SU-DHL-6 (cell line): ENCODE data around the gene VEZT.

Experiments
- CTCF ChIP-seq: fragments of 200-600 bp; sonication (generic); IDR thresholded peaks from one replicate; pipeline ENCODE4 v1.5.1; 2017; ENCODE audit warnings: antibody characterized with exemption, mild to moderate bottlenecking, low read length, moderate library complexity; ENCODE audit not compliant: insufficient read depth, poor library complexity, severe bottlenecking
- EZH2phosphoT487 ChIP-seq: fragments of 200-600 bp; sonication (generic), shearing (Covaris generic); conservative IDR thresholded peaks from 2 replicates; pipeline ENCODE4 v1.6.1; 2018; ENCODE audit warnings: mild to moderate bottlenecking, antibody characterized with exemption, low read length, moderate library complexity, mixed read lengths

GRCh38 chr12:95277139-95277538, 59.5 kb downstream of the VEZT start:
- TF ChIP-seq EZH2phosphoT487 (no peak), CTCF (no peak)
